Measurements from ENCODE around the gene KDM5B.
"Not testable (repeated sequence)": the region's sequence is repeated elsewhere in the genome, so short reads cannot be mapped to it uniquely, and the experiment has no call there.

KDM5B gene

DNA sequence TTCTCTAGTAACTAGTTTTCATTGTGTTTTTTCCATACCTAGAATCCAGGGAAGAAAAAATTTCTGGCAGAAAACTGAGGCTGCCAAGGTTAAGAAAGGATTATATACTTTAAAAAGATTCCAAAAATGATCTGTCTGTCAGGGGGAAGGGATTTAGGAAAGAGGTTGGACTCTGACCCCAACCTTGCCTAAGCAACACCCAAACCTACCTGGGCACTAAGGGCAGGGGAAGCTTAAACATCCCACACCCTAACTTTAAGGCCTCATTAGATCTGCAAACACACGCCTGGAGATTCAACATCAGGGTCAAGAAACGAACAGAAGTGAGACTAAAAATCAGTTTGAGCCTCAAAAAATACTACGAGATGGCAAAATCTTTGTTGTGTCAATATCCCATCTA, 19.4 kb downstream of the KDM5B start:
- DNase-seq = no peak
- H3K9me3 Mint-ChIP-seq = no peaks in the 10 kb centered on the region
- no peak overlapping the region for H3K27ac Mint-ChIP-seq
- H3K27me3 Mint-ChIP-seq = no peaks in the 10 kb centered on the region
- H3K4me1 Mint-ChIP-seq (ENCODE audit: low read depth) = peaks cover 31% of the 10 kb centered on the region
- H3K36me3 Mint-ChIP-seq (ENCODE audit: low read depth) = peaks cover 3% of the 10 kb centered on the region
- H3K4me3 Mint-ChIP-seq = no peak overlapping the region

DNA sequence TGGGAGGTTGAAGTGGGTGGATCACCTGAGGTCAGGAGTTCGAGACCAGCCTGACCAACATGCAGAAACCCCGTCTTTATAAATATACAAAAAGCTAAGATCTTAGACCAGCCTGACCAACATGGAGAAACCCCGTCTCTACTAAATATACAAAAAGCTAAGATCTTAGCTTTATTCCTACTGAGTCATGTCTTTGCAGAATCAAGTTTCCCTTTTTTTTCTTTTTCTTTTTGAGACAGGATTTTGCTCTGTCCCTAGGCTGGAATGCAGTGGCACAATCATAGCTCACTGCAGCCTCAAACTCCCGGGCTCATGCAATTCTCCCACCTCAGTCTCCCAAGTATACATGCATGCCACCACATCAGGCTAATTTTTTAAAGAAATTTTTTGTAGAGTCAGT, 21.4 kb downstream of the KDM5B start:
- DNase-seq = no peak
- H3K27ac Mint-ChIP-seq = no peak overlapping the region
- H3K4me1 Mint-ChIP-seq (ENCODE audit: low read depth) = peaks cover 26% of the 10 kb centered on the region
- no peak overlapping the region for H3K4me3 Mint-ChIP-seq
- H3K9me3 Mint-ChIP-seq = no peaks in the 10 kb centered on the region
- H3K36me3 Mint-ChIP-seq (ENCODE audit: low read depth) = peaks cover 3% of the 10 kb centered on the region
- H3K27me3 Mint-ChIP-seq = no peaks in the 10 kb centered on the region

DNA sequence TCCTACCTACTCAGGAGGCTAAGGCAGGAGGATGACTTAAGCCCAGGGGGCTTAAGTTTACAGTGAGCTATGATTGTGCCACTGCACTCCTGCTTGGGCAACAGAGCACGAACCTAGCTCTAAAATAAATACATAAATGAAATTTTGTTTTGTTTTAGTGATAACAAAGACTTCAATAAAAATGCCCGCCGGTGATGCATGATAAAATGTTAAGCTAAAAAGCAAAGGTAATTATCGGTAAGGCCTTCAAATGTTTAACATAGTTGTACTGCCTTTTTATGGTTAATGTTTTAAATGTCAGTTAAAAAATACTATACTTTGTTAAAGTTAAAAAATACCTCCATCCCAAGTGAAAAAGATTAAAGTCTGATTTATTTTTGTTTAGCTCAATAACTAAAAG, 27.0 kb downstream of the KDM5B start:
- Mint-ChIP-seq H3K27ac (no peak overlapping the region), H3K4me1 (ENCODE audit: low read depth) (peaks cover 27% of the 10 kb centered on the region), H3K4me3 (no peak overlapping the region), H3K36me3 (ENCODE audit: low read depth) (peaks cover 9% of the 10 kb centered on the region), H3K9me3 (no peaks in the 10 kb centered on the region), H3K27me3 (no peaks in the 10 kb centered on the region)
- no peak for DNase-seq

DNA sequence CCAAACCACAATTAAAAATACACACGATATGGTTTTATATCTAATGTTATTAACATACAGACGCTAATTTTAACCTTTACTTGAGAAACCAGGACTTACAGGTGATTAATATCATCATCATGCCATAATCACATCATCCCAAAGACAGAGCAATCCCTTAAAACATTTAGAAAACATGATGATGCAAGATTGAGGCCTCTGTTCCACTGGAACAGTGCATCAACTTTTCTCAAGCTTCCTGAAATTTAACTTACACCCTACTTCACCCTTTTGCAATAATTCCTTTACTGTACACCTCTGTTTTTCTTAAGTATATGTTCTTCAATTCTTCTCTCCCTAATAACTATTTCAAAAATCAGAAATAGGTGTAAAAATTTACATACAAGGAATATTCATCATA, 38.1 kb downstream of the KDM5B start:
- Mint-ChIP-seq H3K27me3 (no peaks in the 10 kb centered on the region), H3K36me3 (ENCODE audit: low read depth) (peaks cover 76% of the 10 kb centered on the region), H3K27ac (no peak overlapping the region), H3K4me1 (ENCODE audit: low read depth) (peaks cover 5% of the 10 kb centered on the region), H3K9me3 (no peaks in the 10 kb centered on the region), H3K4me3 (no peak overlapping the region)
- no peak for DNase-seq

DNA sequence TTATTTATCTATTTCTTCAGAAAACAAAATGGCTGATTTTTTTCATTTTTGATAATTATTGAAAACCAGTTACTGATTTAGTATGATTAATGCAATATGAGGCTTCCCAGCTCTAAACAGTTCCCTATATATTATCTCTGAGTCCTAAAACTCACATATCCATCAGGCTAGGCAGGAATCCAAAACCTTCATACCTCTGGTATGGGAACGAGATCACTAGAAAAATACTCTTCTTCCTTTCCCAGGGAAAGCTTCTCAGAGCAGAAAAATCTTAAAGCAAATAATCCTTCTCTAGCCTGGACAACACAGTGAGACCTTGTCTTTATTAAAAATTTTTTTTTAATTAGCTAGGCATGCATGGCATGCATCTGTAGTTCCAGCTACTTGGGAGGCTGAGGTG, 42.5 kb downstream of the KDM5B start:
- Mint-ChIP-seq H3K4me1 (ENCODE audit: low read depth) (peaks cover 5% of the 10 kb centered on the region), H3K27ac (peak overlapping the region; percentile 57), H3K36me3 (ENCODE audit: low read depth) (peaks cover 73% of the 10 kb centered on the region), H3K4me3 (no peak overlapping the region), H3K9me3 (no peaks in the 10 kb centered on the region), H3K27me3 (no peaks in the 10 kb centered on the region)
- DNase-seq = no peak

DNA sequence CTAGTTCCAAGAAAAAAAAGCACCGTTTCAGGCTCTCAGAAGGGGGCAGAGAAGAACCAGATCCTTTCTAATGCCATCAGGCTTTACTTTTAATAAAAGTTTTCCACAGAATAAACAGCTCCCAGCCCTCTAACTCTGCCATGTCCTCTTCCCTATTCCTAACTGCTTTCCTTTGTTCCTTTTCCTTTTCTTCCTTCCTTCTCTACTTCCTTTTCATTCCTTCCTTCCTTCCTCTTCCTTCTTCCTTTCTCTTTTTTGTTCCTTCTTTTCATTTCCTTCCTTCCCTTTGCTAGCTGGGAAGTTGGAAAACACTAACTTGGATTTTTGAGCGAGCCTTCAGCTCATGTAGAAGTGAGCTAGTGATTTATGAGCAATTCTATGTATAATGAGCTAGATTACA, 46.2 kb downstream of the KDM5B start:
- peaks cover 80% of the 10 kb centered on the region for H3K36me3 Mint-ChIP-seq (ENCODE audit: low read depth)
- DNase-seq = no peak
- H3K4me3 Mint-ChIP-seq = no peak overlapping the region

DNA sequence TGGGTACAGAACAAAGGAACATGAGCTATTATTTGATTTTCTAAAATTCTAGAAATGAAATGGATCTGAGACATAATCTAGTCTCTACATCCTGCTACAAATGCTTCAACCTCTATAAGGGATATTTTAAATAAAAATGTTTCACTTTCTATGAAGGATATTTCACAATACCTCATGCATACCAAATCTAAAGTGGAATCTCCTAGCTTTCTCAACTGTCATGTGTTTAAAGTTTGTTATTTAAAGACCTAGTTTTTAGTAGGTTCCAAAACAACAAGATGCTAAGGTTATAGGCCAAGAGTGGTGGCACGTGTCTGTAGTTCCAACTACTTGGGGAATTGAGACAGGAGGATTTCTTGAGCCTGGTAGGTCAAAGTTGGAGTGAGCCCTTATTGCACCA, 47.6 kb downstream of the KDM5B start:
- H3K9me3 Mint-ChIP-seq = no peaks in the 10 kb centered on the region
- peaks cover 4% of the 10 kb centered on the region for H3K4me1 Mint-ChIP-seq (ENCODE audit: low read depth)
- peaks cover 80% of the 10 kb centered on the region for H3K36me3 Mint-ChIP-seq (ENCODE audit: low read depth)
- no peak overlapping the region for H3K4me3 Mint-ChIP-seq
- no peak overlapping the region for H3K27ac Mint-ChIP-seq
- no peak for DNase-seq
- H3K27me3 Mint-ChIP-seq = no peaks in the 10 kb centered on the region

More for the DNA sequence above, 46.2 kb downstream of the KDM5B start:
- Mint-ChIP-seq H3K27ac (peak overlapping the region; percentile 35), H3K27me3 (no peaks in the 10 kb centered on the region), H3K4me1 (ENCODE audit: low read depth) (peaks cover 5% of the 10 kb centered on the region), H3K9me3 (no peaks in the 10 kb centered on the region)

DNA sequence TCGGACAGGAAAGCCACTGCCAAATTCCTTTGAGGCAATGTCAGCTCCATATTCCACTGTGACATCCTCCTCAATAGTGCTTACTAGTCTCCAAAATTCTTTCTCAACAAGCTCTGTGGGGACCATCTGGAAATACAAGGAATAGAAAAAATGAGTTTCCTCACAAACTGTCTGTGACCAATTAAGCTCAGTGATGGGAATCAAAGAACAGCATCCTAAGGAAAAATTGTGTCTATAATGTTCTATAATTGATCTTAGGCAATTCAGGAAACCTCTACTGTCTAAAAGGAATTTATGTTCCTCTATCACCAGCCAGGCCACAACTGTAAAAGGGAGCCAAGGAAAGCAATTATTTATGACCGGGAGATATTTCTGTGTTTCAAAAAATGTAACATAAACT, 51.8 kb downstream of the KDM5B start:
- Mint-ChIP-seq H3K4me1 (ENCODE audit: low read depth) (no peaks in the 10 kb centered on the region), H3K36me3 (ENCODE audit: low read depth) (peaks cover 87% of the 10 kb centered on the region), H3K27me3 (no peaks in the 10 kb centered on the region), H3K9me3 (no peaks in the 10 kb centered on the region), H3K27ac (no peak overlapping the region), H3K4me3 (no peak overlapping the region)
- DNase-seq = no peak

DNA sequence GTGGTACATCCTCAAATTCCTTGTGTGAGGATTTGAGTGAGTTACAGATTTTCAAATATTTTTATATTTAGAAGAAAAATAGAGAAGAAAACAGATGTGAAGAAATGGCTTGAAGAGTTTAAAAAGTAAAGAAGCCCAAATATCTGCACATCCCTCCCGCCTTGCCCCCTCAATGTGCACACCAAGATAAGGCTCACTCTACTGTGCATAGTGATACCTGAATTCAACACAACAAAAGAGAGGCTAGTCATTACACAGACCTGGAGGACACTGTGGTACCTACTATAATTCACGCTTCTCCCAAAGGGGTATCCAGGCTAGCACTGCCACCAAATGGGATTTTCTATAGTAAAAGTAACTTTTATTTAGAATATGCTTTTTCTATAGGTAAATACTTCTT, 53.9 kb downstream of the KDM5B start:
- H3K4me1 Mint-ChIP-seq (ENCODE audit: low read depth) = no peaks in the 10 kb centered on the region
- DNase-seq = no peak
- no peaks in the 10 kb centered on the region for H3K9me3 Mint-ChIP-seq
- no peaks in the 10 kb centered on the region for H3K27me3 Mint-ChIP-seq
- peaks cover 88% of the 10 kb centered on the region for H3K36me3 Mint-ChIP-seq (ENCODE audit: low read depth)
- H3K27ac Mint-ChIP-seq = no peak overlapping the region
- no peak overlapping the region for H3K4me3 Mint-ChIP-seq

DNA sequence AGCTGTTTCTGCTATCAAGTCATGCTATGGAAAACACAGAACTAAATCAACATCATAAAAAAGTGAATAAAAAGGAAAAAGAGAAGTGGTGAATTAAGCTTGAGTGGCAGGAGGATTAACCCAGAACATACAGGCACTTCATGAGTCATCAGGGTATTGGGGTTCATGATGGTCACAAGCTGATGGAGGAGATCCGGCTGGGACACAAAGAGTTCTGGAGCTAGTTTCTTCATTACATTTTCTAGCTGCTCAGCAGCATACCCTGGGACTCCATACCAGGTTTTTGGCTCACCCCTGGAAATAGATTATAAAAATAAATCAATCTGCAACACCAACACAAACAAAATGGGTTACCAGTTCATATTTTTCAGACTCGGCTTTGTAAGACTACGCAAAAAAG, 55.4 kb downstream of the KDM5B start:
- Mint-ChIP-seq H3K27me3 (no peaks in the 10 kb centered on the region), H3K4me1 (ENCODE audit: low read depth) (no peaks in the 10 kb centered on the region), H3K9me3 (no peaks in the 10 kb centered on the region), H3K4me3 (no peak overlapping the region), H3K36me3 (ENCODE audit: low read depth) (peaks cover 90% of the 10 kb centered on the region), H3K27ac (no peak overlapping the region)
- DNase-seq = no peak

DNA sequence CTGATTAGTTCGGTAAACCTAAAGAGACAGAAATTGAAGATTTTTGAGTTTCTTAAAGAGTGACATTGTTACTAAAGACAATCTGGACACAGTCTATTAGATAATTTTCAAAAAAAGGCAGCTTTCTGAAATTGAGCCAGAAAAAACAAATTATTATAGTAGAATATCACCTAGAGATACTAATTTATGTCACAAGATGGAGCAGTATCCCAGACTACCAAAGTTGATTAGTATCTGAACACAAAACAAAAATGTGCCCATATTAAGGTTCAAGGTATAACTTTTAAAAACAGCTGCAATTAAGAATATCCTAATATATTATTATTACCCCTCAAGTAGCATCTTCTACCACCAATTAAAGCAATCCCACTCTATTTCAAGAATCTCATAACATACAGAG, 57.5 kb downstream of the KDM5B start:
- Mint-ChIP-seq H3K27ac (no peak overlapping the region), H3K9me3 (no peaks in the 10 kb centered on the region), H3K27me3 (no peaks in the 10 kb centered on the region), H3K4me3 (no peak overlapping the region), H3K36me3 (ENCODE audit: low read depth) (peaks cover 85% of the 10 kb centered on the region), H3K4me1 (ENCODE audit: low read depth) (no peaks in the 10 kb centered on the region)
- DNase-seq = no peak

DNA sequence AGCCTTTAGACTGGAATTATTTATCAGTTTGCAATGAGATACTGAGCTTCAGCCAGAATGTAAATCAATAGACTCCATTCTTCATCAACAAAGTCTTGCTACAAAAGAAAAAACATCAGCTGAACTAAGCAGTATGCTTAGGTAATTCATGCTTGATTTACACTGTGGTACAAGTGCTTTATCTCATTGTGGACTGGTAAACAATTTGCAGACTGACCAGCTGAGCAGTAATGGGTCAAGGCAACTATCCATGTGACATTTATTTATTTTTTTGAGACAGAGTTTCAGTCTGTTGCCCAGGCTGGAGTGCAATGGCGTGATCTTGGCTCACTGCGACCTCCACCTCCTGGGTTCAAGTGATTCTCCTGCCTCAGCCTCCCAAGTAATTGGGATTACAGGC, 58.2 kb downstream of the KDM5B start:
- no peak overlapping the region for H3K27ac Mint-ChIP-seq
- H3K4me1 Mint-ChIP-seq (ENCODE audit: low read depth) = no peaks in the 10 kb centered on the region
- H3K36me3 Mint-ChIP-seq (ENCODE audit: low read depth) = peaks cover 85% of the 10 kb centered on the region
- DNase-seq = no peak
- no peak overlapping the region for H3K4me3 Mint-ChIP-seq
- no peaks in the 10 kb centered on the region for H3K9me3 Mint-ChIP-seq
- no peaks in the 10 kb centered on the region for H3K27me3 Mint-ChIP-seq

DNA sequence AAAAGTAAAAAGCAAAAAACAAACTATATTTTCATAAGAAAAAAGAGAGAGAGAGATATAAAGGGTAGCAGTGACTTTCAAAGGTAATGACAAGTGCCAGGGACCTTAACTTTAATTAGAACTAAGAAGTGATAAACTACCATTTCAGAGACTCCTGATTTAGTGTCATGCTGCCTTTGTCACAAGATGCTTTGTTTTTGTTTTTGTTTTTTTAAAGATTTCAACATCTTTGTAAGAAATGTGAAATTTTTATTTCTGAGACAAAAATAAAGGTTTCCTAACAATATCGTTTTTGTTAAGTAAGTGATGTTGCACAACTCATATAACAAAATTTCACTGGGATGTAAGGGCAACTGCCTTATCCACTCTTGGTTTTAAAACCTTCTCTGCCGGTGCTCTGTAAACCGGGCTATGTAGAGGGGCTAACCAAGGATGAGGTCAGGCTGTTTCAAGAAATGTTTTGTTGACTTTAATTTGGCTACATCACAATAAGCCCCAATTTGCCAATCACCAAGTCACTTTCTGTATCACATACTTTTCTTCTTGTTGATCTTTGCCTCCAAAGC, 62.8 kb downstream of the KDM5B start:
- Mint-ChIP-seq H3K9me3 (peaks cover 3% of the 10 kb centered on the region), H3K36me3 (ENCODE audit: low read depth) (peaks cover 88% of the 10 kb centered on the region), H3K4me3 (no peak overlapping the region), H3K4me1 (ENCODE audit: low read depth) (no peaks in the 10 kb centered on the region), H3K27ac (no peak overlapping the region), H3K27me3 (no peaks in the 10 kb centered on the region)
- no peak for DNase-seq

DNA sequence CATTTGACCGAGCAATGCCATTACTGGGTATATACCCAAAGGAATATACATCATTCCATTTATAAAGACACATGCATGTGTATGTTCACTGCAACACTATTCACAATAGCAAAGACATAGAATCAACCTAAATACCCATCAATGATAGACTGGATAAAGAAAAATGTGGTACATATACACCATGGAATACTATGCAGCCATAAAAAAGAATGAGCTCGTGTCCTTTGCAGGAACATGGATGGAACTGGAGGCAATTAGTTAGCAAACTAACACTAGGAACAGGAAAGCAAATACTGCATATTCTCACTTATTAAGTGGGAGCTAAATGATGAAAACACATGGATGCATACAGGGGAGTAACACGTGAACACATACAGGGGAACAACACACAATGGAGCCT, 63.5 kb downstream of the KDM5B start:
- H3K27ac Mint-ChIP-seq; DNase-seq; H3K4me3 Mint-ChIP-seq; H3K9me3 Mint-ChIP-seq; H3K27me3 Mint-ChIP-seq; H3K4me1 Mint-ChIP-seq (ENCODE audit: low read depth): not testable (repeated sequence)
- peaks cover 84% of the 10 kb centered on the region for H3K36me3 Mint-ChIP-seq (ENCODE audit: low read depth)

DNA sequence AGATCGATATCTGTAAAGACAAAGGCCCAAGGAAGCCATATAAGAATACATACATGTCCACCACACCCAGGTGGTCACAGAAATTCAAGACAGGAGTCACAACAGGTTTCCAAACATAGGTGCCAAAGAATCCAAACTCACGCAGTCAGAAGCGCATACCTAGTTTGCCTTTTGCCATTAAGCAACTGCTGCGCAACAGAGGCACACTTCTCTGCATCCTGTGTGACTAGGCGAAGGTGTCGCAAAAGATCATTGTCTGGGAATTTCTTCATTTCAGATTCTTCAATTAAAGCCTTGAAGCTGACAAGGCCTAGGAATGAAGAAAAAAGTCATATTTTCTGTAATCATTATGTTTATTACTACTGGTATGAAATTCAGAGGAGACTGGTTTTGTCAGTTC, 65.7 kb downstream of the KDM5B start:
- H3K27ac Mint-ChIP-seq = no peak overlapping the region
- H3K36me3 Mint-ChIP-seq (ENCODE audit: low read depth) = peaks cover 78% of the 10 kb centered on the region
- no peaks in the 10 kb centered on the region for H3K27me3 Mint-ChIP-seq
- H3K4me3 Mint-ChIP-seq = no peak overlapping the region
- H3K4me1 Mint-ChIP-seq (ENCODE audit: low read depth) = no peaks in the 10 kb centered on the region
- peaks cover 3% of the 10 kb centered on the region for H3K9me3 Mint-ChIP-seq
- DNase-seq = no peak

DNA sequence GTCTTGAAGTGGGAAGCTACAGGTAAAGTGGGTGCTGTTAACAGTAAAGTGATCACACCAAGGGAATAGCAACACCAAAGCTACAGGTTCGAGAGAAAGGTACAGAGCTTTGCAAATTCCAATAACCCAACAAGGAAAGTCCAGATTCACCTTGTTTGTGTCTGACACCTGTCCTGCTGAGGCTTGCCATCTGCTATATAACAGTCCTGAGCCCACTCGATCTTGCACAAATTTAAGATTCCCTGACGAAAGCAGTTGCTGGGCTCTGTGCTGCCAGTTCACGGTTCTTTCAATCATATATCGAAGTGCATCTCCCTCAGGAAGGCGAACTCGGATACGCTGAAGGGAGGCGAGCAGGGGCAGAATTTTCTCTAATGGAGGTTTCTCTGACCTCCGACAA, 75.0 kb downstream of the KDM5B start:
- Mint-ChIP-seq H3K27me3 (no peaks in the 10 kb centered on the region), H3K4me3 (no peak overlapping the region), H3K9me3 (no peaks in the 10 kb centered on the region), H3K27ac (no peak overlapping the region), H3K36me3 (ENCODE audit: low read depth) (peaks cover 95% of the 10 kb centered on the region), H3K4me1 (ENCODE audit: low read depth) (no peaks in the 10 kb centered on the region)
- no peak for DNase-seq

Data from activated T-cell treated with anti-CD3 and anti-CD28 coated beads, Interleukin-2, amount 50 U/mL, for 24 hours (primary cell).